Coronary artery (tissue), 2 donors: Measurements from ENCODE around the gene NSD1.
A peak's percentile ranks its signal among the peaks of the same experiment; 100 is the strongest.

Experiments used
- DNase-seq: peaks from one replicate; pipeline ENCODE4 v3.0.0-alpha.2; 2017; ENCODE audit warnings: low spot score
- H3K27ac ChIP-seq, 2 donors: fragments of 200-600 bp; sonication (generic); one replicate each; pipeline ENCODE4 v1.5.1; 2016 to 2019
- H3K4me3 ChIP-seq: fragments of 200-600 bp; sonication (generic); 2 replicates; pipeline ENCODE4 v1.5.1; 2016; ENCODE audit warnings: mild to moderate bottlenecking, moderate library complexity
- CTCF ChIP-seq: fragments of 200-600 bp; sonication (generic); IDR thresholded peaks from one replicate; pipeline ENCODE4 v1.5.1; 2019; ENCODE audit warnings: antibody characterized with exemption

The NSD1 gene

GRCh38 chr5:177093803-177094202 is 39.8 kb upstream of the NSD1 start:
- no peak for TF ChIP-seq CTCF
- DNase-seq = peak; percentile 65
- H3K27ac ChIP-seq = no peak overlapping the region
- no peak overlapping the region for H3K4me3 ChIP-seq

- H3K4me3 ChIP-seq = no peak overlapping the region
- H3K27ac ChIP-seq = no peak overlapping the region
- peak; percentile 76 for DNase-seq
- TF ChIP-seq CTCF = no peak
Observed at GRCh38 chr5:177094224-177095087, 39.1 kb upstream of the NSD1 start.

GRCh38 chr5:177095088-177095669 is 38.4 kb upstream of the NSD1 start:
- no peak overlapping the region for H3K4me3 ChIP-seq
- TF ChIP-seq CTCF = no peak
- no peak overlapping the region for H3K27ac ChIP-seq
- peak; percentile 69 for DNase-seq

GRCh38 chr5:177096162-177097015 is 37.2 kb upstream of the NSD1 start:
- H3K27ac ChIP-seq = no peak overlapping the region
- TF ChIP-seq CTCF = no peak
- no peak for DNase-seq
- H3K4me3 ChIP-seq = no peak overlapping the region

GRCh38 chr5:177097016-177097985 is 36.3 kb upstream of the NSD1 start:
- no peak for DNase-seq
- Histone ChIP-seq H3K27ac (no peak overlapping the region), H3K4me3 (no peak overlapping the region)
- no peak for TF ChIP-seq CTCF

GRCh38 chr5:177098120-177098469 is 35.5 kb upstream of the NSD1 start:
- DNase-seq = no peak
- no peak for TF ChIP-seq CTCF
- Histone ChIP-seq H3K27ac (no peak overlapping the region), H3K4me3 (no peak overlapping the region)
